Forelimb muscle (tissue), 1 donor: ENCODE results near the gene SPINK1. TPM values are rescaled to one million over a fixed set of nuclear protein-coding genes. Genes with fewer than 3 reads are reported as not detected.
"Not testable (repeated sequence)": the region's sequence is repeated elsewhere in the genome, so short reads cannot be mapped to it uniquely, and the experiment has no call there.

Experiments
- DNase-seq: peaks from one replicate; pipeline ENCODE4 v3.0.0-alpha.2; 2013; ENCODE audit warnings: low read depth
- polyA plus RNA-seq: library from polyadenylated mRNA; unstranded; fragments of 120-200 nt; gene quantifications from one replicate; pipeline ENCODE4 v1.2.1, GENCODE V29; 2013; ENCODE audit not compliant: insufficient read length

Gene SPINK1
- not detected for polyA plus RNA-seq

- no peak for DNase-seq
These were observed at the start of gene SPINK1 for GRCh38 chr5:147831465-147831864. SPINK1 (minus strand) TSS chr5:147831671; CDS start chr5:147831577, 94 bp downstream.

- DNase-seq: no peak
These were observed 49.0 kb upstream of the SPINK1 start for GRCh38 chr5:147880487-147880886.

GRCh38 chr5:147879784-147880183 lies 48.3 kb upstream of the SPINK1 start:
- DNase-seq: no peak

- DNase-seq: no peak
These were observed 46.7 kb upstream of the SPINK1 start, which contains the start of gene SCGB3A2 for GRCh38 chr5:147878066-147878759. SCGB3A2 (plus strand) TSS chr5:147878711; CDS start chr5:147878804, 93 bp downstream.

- no peak for DNase-seq
These were observed 45.2 kb upstream of the SPINK1 start for GRCh38 chr5:147876626-147877025.

- DNase-seq: no peak
These were observed 44.7 kb upstream of the SPINK1 start for GRCh38 chr5:147876141-147876540.

- DNase-seq: no peak
These were observed 43.5 kb upstream of the SPINK1 start for GRCh38 chr5:147874910-147875367.

- not testable (repeated sequence) for DNase-seq
These were observed 42.8 kb upstream of the SPINK1 start for GRCh38 chr5:147874118-147874875.

GRCh38 chr5:147872744-147873435 lies 41.4 kb upstream of the SPINK1 start:
- DNase-seq: not testable (repeated sequence)

- DNase-seq: not testable (repeated sequence)
These were observed 40.6 kb upstream of the SPINK1 start for GRCh38 chr5:147871980-147872549.

- DNase-seq: not testable (repeated sequence)
These were observed 38.4 kb upstream of the SPINK1 start for GRCh38 chr5:147869892-147870291.

- no peak for DNase-seq
These were observed 37.6 kb upstream of the SPINK1 start for GRCh38 chr5:147869112-147869511.

- no peak for DNase-seq
These were observed 32.1 kb upstream of the SPINK1 start for GRCh38 chr5:147863454-147864158.

- no peak for DNase-seq
These were observed 29.2 kb upstream of the SPINK1 start for GRCh38 chr5:147860641-147861025.

- no peak for DNase-seq
These were observed 28.6 kb upstream of the SPINK1 start for GRCh38 chr5:147859962-147860640.

GRCh38 chr5:147858565-147858964 lies 27.1 kb upstream of the SPINK1 start:
- DNase-seq: no peak

GRCh38 chr5:147857302-147858129 lies 26.0 kb upstream of the SPINK1 start:
- peak; percentile 20 for DNase-seq

GRCh38 chr5:147856801-147857200 lies 25.3 kb upstream of the SPINK1 start:
- no peak for DNase-seq

GRCh38 chr5:147855774-147856069 lies 24.3 kb upstream of the SPINK1 start:
- DNase-seq: no peak
